Measurements from ENCODE around the gene MYO3B.
"Not testable (repeated sequence)": the region's sequence is repeated elsewhere in the genome, so short reads cannot be mapped to it uniquely, and the experiment has no call there.

The MYO3B gene

DNA sequence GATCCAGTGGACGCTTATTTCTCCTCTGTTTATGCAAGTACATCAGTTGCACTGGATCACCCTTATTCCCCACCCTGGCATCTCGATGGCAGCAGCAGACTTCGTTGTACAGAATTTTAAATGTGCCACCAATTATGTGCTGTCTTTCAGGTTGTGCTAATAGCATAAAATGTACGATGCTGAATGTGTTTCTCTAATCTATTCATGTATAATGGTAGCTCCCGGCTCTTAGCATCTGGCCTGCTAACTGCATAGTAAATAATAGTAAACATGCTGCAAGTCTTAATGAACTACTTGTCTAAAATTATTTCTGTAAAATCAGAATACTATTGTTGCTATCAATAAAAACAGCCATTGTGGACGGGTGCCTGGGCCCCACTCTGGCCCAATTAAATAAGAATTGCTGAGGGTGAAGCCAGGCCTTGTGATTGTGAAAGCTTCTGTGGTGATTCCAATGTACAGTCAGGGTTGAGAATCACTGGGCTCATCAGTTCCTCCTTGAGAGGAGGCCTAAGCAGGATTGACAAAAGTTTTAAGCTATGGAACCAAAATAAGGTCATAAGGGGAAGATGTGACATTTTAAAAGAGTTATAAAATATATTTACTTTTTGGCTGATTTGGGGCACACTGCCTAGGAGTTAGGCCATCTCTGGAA is 14.4 kb upstream of the MYO3B start:
- DNase-seq, result no peak

DNA sequence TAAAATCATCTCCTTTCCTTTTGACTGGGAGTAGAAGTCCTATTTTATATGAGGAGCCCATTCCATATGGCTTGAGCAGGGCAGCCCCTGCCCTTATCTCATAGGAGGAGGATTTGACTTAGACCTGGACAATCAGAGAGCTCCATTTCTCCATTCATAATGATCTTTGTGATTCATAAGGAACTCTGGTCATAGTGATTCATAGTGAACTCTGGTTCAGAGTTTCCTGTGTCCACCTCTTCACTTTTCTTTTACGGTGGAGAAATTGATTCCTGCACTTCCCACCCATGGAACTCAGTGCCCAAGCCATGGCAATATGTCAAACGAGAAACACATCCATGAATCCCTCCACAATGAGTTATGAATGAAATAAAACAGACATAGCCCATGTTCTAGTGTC is 12.8 kb upstream of the MYO3B start:
- no peak for DNase-seq

DNA sequence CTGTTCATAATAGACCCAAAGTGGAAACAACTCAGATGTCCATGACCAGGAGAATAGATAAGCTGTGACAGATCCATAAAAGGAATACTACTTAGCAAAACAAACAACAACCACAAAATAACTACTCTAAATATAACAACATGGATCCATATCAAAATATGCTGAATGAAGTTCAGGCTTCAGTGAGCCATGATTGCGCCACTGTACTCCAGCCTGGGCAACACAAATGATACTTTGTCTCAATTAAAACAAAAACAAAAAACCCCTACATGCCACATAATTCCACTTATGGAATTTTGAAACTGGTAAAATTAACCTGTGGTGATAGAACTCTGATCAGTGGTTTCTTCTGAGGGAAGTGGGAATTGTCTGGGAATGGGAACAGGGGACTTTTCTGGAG is 11.2 kb upstream of the MYO3B start:
- DNase-seq, result no peak

DNA sequence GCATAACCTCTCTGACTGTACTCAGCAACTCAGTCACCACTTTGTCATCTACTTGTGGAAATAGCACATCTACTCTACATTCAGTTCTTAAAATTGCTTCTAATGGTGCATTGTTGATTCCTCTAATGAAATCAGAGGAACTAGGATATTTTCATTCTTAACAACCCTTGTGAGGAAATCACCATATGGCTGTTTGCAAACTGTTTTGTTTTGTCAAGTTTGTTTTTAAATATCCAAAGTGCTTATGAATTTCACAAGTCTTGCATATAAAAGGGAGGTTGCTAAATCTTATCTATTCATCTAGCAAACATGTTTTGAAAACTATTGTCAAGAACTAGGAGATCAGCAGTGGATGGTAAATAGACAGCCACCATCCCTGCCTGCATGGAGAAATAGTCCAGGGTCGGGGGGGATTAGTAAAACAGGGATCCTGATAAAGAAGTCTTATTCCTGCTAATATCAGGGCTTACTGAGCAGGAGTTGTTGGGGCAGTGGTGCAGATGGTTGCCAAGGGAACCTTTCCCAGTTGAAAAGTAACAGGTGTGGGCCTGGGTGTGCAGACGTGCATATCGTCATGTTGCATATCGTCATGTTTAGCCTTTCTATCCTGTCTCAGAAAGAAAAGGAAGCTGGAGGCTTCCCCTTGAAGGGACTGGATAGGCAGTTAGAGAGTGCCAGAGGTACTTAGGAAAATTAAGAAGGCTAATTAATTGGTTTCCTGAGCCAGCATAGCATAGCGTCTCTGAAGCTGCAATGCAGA is 7.5 kb upstream of the MYO3B start:
- DNase-seq, result no peak

DNA sequence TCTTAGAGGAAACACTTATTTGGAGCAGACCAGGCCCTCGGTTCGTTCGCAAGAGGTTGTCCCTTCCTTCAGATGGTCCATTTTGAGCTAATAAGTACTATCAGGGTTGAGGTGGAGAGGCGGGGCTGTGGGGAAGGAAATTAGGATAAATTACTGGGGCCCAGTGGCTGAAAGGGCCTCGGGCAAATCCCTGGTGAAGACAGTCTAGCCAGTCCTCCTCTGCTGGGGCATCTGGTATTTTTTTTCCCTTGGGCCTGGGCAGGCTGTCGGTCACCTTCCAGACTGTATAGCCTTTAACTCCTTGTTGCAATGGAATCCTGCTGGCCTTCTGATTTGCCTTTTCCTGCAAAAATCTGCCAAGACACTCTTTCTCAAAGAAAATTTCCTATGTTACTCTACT is 1.7 kb upstream of the MYO3B start:
- DNase-seq, result no peak

DNA sequence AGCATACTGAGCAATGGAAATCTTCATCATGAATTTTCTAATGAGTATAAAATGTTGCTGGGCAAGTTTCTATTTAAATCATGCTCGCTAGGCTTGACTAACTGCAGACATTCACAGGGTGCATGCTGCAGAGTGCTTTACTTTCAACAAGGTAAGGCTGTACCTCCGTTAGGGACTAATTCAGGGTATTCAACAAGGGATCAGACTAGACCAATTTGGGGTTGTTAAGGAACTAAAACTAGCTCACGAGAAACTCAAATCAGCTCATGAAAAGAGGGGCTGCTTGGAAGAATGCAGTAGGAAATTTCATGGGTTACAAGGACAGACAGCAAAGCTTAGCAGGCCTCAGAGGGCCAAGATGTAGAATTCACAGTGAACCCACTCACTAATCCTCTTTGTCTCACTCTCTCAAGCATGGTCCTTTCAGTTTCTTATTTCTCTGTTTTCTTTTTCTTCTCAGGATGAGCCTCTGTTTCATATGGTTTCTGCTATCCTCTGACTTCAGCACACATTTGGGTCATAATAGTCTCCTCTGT is 2.2 kb downstream of the MYO3B start:
- no peak for DNase-seq

DNA sequence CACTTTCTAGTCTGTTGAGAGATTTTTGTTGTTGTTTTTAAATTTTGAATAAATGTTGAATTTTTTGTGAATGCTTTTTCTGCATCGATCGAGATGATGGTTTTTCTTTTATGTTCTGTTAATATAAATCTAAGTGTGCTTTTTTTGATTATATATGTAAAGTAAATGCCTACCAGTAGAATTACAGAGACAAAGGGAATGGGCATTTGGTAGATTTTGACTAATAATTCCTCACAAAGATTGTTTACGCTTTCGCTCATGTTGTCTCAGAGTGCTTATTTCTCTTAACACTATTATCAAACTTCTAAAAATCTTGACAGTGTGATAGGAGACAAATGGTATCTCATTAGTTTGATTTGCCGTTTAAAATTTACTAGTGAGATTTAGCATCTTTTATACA is 3.7 kb downstream of the MYO3B start:
- DNase-seq, result no peak

DNA sequence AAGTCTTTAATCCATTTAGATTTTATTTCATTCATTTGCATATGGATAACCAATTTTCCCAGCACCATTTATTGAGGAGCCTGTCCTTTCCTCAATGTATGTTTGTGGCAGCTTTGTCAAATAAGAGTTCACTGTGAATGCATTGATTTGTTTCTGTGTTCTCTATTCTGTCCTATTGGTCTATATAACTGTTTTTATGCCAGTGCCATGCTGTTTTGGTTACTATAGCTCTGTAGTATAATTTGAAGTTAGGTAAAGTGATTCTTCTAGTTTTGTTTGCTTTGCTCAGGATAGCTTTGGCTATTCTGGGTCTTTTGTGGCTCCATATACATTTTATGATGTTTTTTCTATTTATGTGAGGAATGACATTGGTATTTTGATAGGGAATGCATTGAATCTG is 7.4 kb downstream of the MYO3B start:
- no peak for DNase-seq

DNA sequence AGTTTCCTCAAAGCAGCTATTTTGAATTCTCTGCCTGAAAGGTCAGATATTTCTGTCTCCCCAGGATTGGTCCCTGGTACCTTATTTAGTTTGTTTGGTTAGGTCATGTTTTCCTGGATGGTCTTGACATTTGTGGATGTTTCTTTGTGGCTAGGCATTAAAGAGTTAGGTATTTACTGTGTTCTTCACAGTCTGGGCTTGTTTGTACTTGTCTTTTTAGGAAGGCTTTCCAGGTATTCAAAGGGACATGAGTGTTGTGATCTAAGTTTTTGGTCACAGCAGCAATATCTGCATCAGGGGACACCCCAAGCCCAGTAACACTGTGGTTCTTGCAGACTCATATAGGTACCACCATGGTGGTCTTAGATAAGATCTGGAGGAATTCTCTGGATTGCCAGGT is 11.8 kb downstream of the MYO3B start:
- no peak for DNase-seq

DNA sequence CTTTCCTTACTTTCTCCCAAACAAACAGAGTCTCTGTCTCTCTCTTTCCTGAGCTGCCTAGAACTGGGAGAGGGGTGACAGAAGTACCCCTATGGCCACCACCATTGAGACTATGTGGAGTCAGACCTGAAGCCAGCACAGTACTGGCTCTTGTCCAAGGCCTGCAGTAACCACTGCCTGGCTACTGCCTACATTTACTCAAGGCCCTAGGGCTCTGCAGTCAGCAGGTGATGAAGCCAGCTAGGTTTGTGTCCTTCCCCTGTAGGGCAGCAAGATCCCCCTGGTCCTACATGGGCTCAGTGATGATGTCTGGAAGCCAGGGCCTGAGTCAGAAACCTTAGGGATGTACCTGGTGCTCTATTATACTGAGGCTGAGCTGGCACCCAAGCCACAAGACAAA is 12.2 kb downstream of the MYO3B start:
- no peak for DNase-seq

DNA sequence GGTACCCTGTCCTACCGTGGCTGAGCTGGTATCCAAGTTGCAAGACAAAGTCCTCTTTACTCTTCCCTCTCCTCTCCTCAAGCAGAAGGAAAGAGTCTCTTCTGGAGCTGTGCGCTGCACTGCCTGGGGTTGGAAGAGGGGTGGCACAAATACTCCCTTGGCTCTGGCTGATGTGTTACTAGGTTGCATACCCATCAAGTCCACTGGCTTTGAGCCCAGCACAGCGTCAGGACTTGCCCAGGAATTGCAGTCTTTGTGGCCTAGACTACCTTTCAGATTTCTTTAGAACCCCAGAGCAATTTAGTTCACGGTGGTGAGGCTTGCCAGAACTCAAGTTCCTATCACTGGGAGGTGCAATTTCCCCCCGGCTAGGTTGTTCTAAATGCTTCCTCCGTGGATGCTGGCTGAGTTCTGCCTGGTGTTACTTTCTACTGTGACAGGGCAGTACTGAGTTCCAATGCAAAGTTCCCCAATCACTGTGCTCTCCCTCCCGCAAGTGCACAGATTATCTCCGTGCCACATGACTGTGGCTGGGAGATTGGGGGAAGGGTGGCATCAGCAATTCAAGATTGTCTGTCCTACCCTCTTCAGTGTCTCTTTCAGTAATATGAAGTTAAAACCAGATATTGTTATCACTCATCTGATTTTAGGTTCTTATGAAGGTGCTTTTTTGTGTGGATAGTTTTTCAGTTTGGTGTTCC is 13.4 kb downstream of the MYO3B start:
- DNase-seq, result no peak

DNA sequence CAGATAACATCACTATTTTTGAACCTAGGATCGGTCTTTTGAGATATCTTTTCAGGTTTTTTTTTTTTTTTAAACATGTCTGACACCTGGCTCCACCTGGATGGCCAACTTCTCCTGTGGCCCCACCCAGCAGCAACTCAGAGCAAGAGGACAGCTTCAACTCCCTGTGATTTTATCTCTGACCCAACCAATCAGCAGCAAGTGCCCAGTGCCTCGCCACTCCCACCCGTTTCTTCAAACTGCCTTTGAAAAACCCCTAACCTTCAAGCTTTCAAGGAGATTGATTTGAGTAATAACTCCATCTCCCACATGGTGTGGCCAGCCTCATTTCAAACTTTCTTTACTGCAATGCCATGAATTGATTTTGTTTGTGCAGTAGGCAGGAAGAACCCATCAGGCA is 19.0 kb downstream of the MYO3B start:
- no peak for DNase-seq

DNA sequence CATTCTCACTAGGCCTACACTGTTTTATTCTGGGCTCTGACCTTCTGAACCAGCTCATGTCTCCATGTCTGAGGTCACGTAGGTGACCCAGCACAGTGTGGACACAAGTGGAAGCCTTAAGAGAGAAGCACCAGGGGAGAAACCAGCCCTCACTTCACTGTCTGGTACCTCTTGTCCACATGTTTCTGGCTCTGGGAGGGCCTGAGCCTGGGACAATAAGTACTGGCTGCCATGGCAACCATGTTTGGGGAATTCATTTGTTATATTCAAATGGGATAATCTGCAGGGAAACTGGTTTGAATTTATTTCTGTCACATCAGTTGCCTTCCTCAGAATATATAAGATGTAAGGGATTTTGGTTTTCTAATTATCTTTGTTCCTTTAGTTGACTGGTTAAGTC is 23.3 kb downstream of the MYO3B start:
- DNase-seq, result no peak

DNA sequence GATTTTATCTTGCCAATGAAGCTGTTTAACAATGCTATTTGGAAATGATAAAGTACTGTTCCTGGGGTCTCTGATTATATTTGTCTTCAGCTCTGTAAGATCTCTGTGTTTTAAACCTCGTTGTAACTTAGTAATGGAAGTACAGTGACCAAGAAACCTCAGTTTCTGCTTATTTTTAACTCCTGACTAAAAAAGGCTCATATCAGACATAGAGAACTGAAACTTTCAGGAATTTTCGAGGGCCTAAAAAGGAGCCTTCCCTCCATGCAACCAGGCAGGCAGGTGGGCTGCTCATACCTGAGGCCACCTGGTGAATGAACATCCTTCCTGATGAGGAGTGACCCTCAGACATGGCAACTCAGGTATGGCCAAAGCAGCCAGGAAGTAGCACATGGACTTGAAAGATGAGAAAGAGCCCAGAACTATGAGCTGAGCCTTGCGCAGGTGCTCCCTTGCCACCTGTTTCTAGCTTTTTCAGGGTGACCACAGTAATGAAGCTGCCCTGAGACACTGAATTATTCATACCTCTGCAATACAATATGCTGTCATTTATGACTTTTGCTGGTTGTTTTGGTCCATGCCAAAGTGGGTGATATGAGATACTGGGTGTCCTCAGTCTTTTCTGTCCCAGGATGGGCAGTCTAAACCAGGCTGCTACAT is 23.9 kb downstream of the MYO3B start:
- DNase-seq, result no peak

DNA sequence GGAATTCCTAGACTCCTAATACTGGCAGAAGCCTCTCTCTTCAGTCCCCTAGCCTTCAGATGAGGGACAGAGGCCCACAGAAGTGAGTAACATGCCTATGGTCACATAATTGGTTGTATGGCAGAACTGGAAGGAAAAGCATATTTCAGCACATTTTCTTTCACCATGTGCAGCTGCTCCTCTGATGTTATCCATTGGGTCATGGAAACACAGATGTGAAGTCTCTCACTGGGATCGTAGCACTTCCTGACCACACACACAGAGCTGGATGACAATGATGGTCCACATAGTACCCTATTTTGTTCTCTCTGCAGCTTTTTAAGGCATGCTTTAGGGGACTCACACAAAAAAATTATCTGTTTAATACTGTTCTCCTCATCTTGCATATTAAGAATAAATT is 24.5 kb downstream of the MYO3B start:
- DNase-seq, result no peak

DNA sequence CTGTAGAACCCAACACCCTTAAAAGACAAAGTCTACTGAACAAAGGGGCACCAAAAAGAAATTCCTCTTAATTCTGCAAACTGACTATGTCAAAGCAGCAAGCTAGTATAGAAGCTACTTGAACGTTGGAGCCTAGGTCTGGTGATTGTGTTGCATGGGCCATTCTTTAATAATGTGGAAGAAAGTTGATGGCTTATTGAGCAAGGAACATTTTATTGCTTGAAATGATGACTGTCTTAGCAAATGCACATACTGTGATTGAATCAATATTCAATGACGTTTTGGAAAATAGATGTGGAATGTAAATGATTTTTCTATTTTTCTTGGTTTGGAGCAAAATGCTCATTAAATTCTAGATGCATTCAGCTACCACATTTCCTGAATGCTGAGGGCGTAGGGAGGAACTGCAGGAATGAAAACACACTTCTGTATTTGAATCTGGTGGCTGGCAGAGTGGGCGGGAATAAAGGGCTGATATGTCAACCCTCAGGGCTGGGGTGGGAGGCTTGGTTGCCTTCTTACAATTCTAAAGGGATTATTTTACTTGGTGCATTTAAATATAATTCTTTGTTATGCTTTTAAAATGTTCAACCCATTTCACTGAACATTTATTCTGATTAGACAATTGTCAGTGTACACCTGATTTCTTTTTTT is 26.5 kb downstream of the MYO3B start:
- no peak for DNase-seq

DNA sequence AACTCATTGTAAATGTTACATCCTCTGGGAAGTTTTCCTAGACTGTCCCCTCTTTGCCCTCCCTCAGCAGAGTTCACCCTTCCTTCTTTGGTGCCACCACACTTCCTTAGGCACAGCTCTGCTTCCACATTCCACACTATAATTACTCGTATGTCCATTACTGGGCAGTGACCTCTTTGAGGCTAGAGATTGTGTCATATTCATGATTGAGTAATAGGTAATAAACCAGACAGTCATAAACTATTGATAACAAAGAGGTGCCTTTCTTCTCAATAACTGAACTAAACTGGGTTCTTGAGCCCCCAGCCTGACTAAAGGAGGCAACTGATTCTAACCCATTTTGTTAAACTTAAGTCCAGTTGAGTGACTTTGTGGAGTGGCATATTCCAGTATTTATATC is 28.3 kb downstream of the MYO3B start:
- no peak for DNase-seq

DNA sequence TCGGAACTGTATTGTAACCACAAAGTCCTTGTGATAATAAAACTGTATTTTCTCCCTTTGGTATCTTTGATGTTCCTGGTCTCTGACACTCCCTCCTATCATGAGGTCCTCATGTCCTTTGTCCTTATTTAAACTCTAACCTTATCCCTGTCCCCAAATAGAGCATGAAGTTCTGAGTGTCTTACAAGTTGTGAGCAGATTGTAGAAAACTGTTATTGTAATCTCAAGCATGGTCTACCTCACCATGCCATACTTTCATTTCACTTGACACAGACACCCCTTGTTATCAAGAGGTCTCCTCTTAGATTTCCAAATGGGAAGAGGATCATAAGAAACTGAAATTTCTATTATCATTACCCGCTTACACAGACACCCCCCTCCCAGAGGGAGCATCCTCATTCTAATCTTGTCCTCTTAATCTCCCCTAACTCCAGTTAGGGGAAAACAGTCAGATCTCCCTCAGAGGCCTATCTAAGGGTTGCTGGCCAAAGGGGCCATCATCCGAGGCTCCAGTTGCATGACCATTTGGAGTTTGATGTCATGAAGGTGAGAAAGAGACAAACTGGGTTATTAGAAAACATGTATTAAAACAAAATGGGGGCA is 29.0 kb downstream of the MYO3B start:
- DNase-seq, result no peak

DNA sequence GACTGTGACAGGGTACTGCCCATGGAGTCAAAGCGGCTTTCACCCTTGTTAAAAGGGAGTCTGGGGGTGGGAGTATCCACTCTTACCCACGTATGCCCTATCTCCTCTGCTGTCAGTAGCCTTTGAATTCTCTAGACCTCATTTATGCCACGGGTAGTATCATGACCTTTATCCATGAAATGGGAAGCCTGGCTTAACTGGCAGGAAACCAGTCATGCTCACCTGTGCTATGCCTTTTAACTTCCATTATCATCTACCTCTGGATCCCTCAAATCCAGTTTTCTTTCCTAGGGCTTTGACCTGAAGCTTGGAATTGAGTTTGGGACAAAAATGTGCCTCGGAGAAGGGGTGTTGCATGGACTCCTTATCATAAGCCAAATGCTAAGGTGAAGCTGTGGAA is 30.0 kb downstream of the MYO3B start:
- no peak for DNase-seq

DNA sequence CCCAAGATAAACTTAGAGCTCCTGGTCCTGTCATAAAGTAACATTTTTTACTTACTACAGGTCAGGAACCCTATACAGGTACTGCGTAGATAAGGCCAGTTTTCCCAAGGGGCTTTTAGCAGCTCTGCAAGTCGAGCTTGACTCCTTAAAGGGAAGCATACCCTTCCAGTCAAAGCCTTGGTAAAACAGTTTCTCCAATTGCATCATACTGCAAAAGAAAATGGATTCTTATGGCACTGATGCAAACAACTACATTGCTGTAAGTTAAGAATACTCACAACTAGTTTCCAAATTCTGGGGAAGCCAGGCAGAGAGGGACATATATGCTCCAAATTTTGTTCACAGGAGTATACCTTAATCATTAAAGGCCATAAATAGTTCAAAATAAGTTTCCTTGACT is 31.0 kb downstream of the MYO3B start:
- no peak for DNase-seq

DNA sequence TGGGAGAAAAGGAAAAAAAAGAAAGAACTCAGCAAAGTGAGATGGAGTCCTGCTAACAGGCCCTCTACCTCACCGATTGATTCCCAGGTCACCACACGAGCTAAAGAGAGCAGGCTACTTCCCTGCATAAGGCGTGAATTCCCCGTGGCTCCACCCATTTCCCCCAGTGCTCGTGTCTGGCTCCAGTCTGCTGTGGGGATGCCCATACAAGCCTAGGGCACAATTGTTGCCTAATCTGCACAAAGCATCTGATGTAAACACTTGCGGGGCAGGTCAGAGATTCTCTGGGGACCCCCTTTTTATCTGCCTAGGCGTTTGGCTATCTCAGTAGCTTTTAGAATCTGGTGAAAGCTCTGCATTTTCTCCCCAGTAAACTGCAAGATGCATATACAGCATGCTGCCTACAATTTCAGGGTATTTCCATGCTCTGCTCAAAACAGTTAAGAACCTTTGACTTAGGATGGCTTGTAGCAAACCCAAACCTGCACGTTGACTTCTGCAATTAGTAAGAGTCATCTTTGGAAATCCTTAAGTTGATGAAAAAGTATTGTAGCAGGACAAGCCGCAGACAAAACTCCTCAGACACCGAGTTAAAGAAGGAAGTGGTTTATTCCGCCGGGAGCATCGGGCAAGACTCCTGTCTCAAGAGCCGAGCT is 34.8 kb downstream of the MYO3B start:
- no peak for DNase-seq

DNA sequence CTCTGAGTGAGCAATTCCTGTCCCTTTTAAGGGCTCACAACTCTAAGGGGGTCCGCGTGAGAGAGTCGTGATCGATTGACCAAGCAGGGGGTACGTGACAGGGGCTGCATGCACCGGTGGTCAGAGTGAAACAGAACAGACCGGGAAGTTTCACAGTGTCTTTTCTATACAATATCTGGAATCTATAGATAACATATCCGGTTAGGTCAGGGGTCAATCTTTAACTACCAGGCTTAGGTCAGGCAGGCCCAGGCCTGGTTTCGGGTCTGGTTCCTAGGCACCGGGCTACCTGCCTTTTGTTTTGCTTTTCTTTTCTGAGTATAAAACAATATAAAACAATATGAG is 35.3 kb downstream of the MYO3B start:
- DNase-seq, result not testable (repeated sequence)

All from activated naive CD4-positive, alpha-beta T cell treated with Interleukin-2 at 50 U/mL for 16 hours (primary cell).